Activated CD8-positive, alpha-beta T cell treated with anti-CD3 and anti-CD28 coated beads, Interleukin-2, amount 10 ng/mL, durations not matched to agents 7 days and 5 days (primary cell): ENCODE results near the gene ZFR. TPM values are rescaled to one million over a fixed set of nuclear protein-coding genes. Genes with fewer than 3 reads are reported as not detected.
"Not testable (repeated sequence)": the region's sequence is repeated elsewhere in the genome, so short reads cannot be mapped to it uniquely, and the experiment has no call there.

Source experiments
- ATAC-seq: fragments of 150-1000 bp; cut with Tn5 transposase; one replicate; pipeline ENCODE4 v1.10.0; 2021; ENCODE audit warnings: moderate library complexity
- CTCF ChIA-PET: fragments of 350-600 bp; sonication (Branson Sonifier 250); formaldehyde crosslinking; loops from one replicate; lab custom pipeline; 2021; ENCODE audit warnings: antibody characterized with exemption; lab: Charles Lee
- POLR2A ChIA-PET: fragments of 350-600 bp; sonication (Branson Sonifier 250); formaldehyde crosslinking; loops from one replicate; lab custom pipeline; 2021; ENCODE audit warnings: antibody characterized with exemption; lab: Charles Lee
- DNase-seq: peaks from one replicate; pipeline ENCODE4 v3.0.0-alpha.2; 2020
- H3K27ac Mint-ChIP-seq: one replicate; pipeline ENCODE4 v1.8.0; 2021; ENCODE audit warnings: mild to moderate bottlenecking, mixed read lengths
- H3K27me3 Mint-ChIP-seq: one replicate; pipeline ENCODE4 v1.8.0; 2021; ENCODE audit warnings: low read depth, mixed read lengths
- H3K36me3 Mint-ChIP-seq: one replicate; pipeline ENCODE4 v1.8.0; 2021; ENCODE audit warnings: low read depth, mixed read lengths
- H3K4me1 Mint-ChIP-seq: one replicate; pipeline ENCODE4 v1.8.0; 2021; ENCODE audit warnings: low read depth, mixed read lengths
- H3K4me3 Mint-ChIP-seq: one replicate; pipeline ENCODE4 v1.8.0; 2021; ENCODE audit warnings: mild to moderate bottlenecking, mixed read lengths
- H3K9me3 Mint-ChIP-seq: one replicate; pipeline ENCODE4 v1.8.0; 2022; ENCODE audit warnings: mixed read lengths; ENCODE audit not compliant: insufficient read depth
- total RNA-seq, 2 experiments: library from RNA; stranded (reverse); gene quantifications; one replicate each; pipeline ENCODE4 v1.2.3, GENCODE V29; 2021

The ZFR gene
- total RNA-seq, 2 experiments from 2014 or later = 46.3 to 48.7 TPM

GRCh38 chr5:32383586-32383985 lies 61.0 kb downstream of the ZFR start:
- no peaks in the 10 kb centered on the region for H3K4me1 Mint-ChIP-seq

GRCh38 chr5:32383065-32383464 lies 61.5 kb downstream of the ZFR start:
- Mint-ChIP-seq H3K27me3 (no peaks in the 10 kb centered on the region), H3K27ac (no peak overlapping the region), H3K4me1 (no peaks in the 10 kb centered on the region), H3K36me3 (peaks cover 48% of the 10 kb centered on the region), H3K4me3 (no peak overlapping the region), H3K9me3 (no peaks in the 10 kb centered on the region)
- ATAC-seq (no peak), DNase-seq (no peak)
- ChIA-PET POLR2A (no interaction called here), CTCF (interaction anchor here (0.8 to 1.8 kb wide), 3 partner anchors 24 to 31 kb away, joined by 3 to 4 read pairs (median 4); no protein-coding TSS in a partner anchor)

More at GRCh38 chr5:32383586-32383985, 61.0 kb downstream of the ZFR start:
- POLR2A ChIA-PET = no interaction called here
- Mint-ChIP-seq H3K4me3 (no peak overlapping the region), H3K36me3 (peaks cover 48% of the 10 kb centered on the region), H3K27ac (no peak overlapping the region), H3K9me3 (no peaks in the 10 kb centered on the region), H3K27me3 (no peaks in the 10 kb centered on the region)
- no peak for ATAC-seq
- CTCF ChIA-PET = interaction anchor here (0.8 to 1.8 kb wide), 4 partner anchors 23 to 152 kb away, joined by 3 to 4 read pairs (median 4); no protein-coding TSS in a partner anchor
- no peak for DNase-seq

GRCh38 chr5:32379421-32379820 lies 65.1 kb downstream of the ZFR start:
- no peak overlapping the region for H3K4me3 Mint-ChIP-seq
- H3K36me3 Mint-ChIP-seq = peaks cover 48% of the 10 kb centered on the region
- ATAC-seq = no peak
- no peaks in the 10 kb centered on the region for H3K9me3 Mint-ChIP-seq
- DNase-seq = no peak
- H3K27me3 Mint-ChIP-seq = no peaks in the 10 kb centered on the region
- POLR2A ChIA-PET = no interaction called here
- CTCF ChIA-PET = interaction anchor here (1.0 to 1.5 kb wide), 2 partner anchors 12 to 147 kb away, joined by 3 to 6 read pairs; no protein-coding TSS in a partner anchor
- no peak overlapping the region for H3K27ac Mint-ChIP-seq
- H3K4me1 Mint-ChIP-seq = no peaks in the 10 kb centered on the region

- ChIA-PET POLR2A (no interaction called here), CTCF (interaction anchor here (1.0 to 1.5 kb wide), 2 partner anchors 11 to 147 kb away, joined by 3 to 6 read pairs; no protein-coding TSS in a partner anchor)
- Mint-ChIP-seq H3K4me3 (no peak overlapping the region), H3K36me3 (peaks cover 48% of the 10 kb centered on the region), H3K4me1 (no peaks in the 10 kb centered on the region), H3K27me3 (no peaks in the 10 kb centered on the region), H3K9me3 (no peaks in the 10 kb centered on the region), H3K27ac (no peak overlapping the region)
- ATAC-seq (no peak), DNase-seq (no peak)
These were observed 65.6 kb downstream of the ZFR start for GRCh38 chr5:32378966-32379365.

GRCh38 chr5:32369542-32370155 lies 74.9 kb downstream of the ZFR start:
- H3K36me3 Mint-ChIP-seq = peaks cover 46% of the 10 kb centered on the region
- no peaks in the 10 kb centered on the region for H3K4me1 Mint-ChIP-seq
- DNase-seq (no peak), ATAC-seq (no peak)
- H3K27ac Mint-ChIP-seq = no peak overlapping the region
- no peaks in the 10 kb centered on the region for H3K9me3 Mint-ChIP-seq
- H3K27me3 Mint-ChIP-seq = no peaks in the 10 kb centered on the region
- ChIA-PET CTCF (no interaction called here), POLR2A (no interaction called here)
- H3K4me3 Mint-ChIP-seq = no peak overlapping the region

- POLR2A ChIA-PET = no interaction called here
- no peaks in the 10 kb centered on the region for H3K27me3 Mint-ChIP-seq
- no peaks in the 10 kb centered on the region for H3K9me3 Mint-ChIP-seq
- no peak overlapping the region for H3K27ac Mint-ChIP-seq
- H3K4me1 Mint-ChIP-seq = no peaks in the 10 kb centered on the region
- CTCF ChIA-PET = no interaction called here
- H3K36me3 Mint-ChIP-seq = peaks cover 44% of the 10 kb centered on the region
- no peak for ATAC-seq
- H3K4me3 Mint-ChIP-seq = no peak overlapping the region
- no peak for DNase-seq
These were observed 75.5 kb downstream of the ZFR start for GRCh38 chr5:32369032-32369431.

- H3K9me3 Mint-ChIP-seq, ATAC-seq, H3K4me1 Mint-ChIP-seq, POLR2A ChIA-PET, DNase-seq, H3K4me3 Mint-ChIP-seq, H3K27ac Mint-ChIP-seq, H3K27me3 Mint-ChIP-seq: not testable (repeated sequence)
- H3K36me3 Mint-ChIP-seq = peaks cover 39% of the 10 kb centered on the region
- CTCF ChIA-PET = interaction anchor here (1.0 kb wide), 2 partner anchors 12 to 123 kb away, joined by 3 read pairs; no protein-coding TSS in a partner anchor
These were observed 77.3 kb downstream of the ZFR start for GRCh38 chr5:32367271-32367670.

- H3K9me3 Mint-ChIP-seq = no peaks in the 10 kb centered on the region
- peaks cover 31% of the 10 kb centered on the region for H3K36me3 Mint-ChIP-seq
- ChIA-PET POLR2A (no interaction called here), CTCF (interaction anchor here (0.6 to 1.3 kb wide), 2 partner anchors 36 to 160 kb away, joined by 3 to 4 read pairs; no protein-coding TSS in a partner anchor)
- no peak overlapping the region for H3K4me3 Mint-ChIP-seq
- DNase-seq (no peak), ATAC-seq (no peak)
- H3K27me3 Mint-ChIP-seq = no peaks in the 10 kb centered on the region
- H3K27ac Mint-ChIP-seq = no peak overlapping the region
- no peaks in the 10 kb centered on the region for H3K4me1 Mint-ChIP-seq
These were observed 78.9 kb downstream of the ZFR start for GRCh38 chr5:32365623-32366022.

GRCh38 chr5:32363030-32363429 lies 81.5 kb downstream of the ZFR start:
- Mint-ChIP-seq H3K9me3 (no peaks in the 10 kb centered on the region), H3K4me1 (no peaks in the 10 kb centered on the region), H3K27ac (peak overlapping the region; percentile 30), H3K36me3 (peaks cover 39% of the 10 kb centered on the region), H3K4me3 (no peak overlapping the region), H3K27me3 (no peaks in the 10 kb centered on the region)
- CTCF ChIA-PET = no interaction called here
- no peak for ATAC-seq
- POLR2A ChIA-PET = no interaction called here
- no peak for DNase-seq

- Mint-ChIP-seq H3K4me1 (no peaks in the 10 kb centered on the region), H3K9me3 (no peaks in the 10 kb centered on the region)
These were observed 82.0 kb downstream of the ZFR start for GRCh38 chr5:32362527-32362926.

GRCh38 chr5:32360906-32361305 lies 83.6 kb downstream of the ZFR start:
- Mint-ChIP-seq H3K36me3 (peaks cover 43% of the 10 kb centered on the region), H3K27ac (no peak overlapping the region), H3K27me3 (no peaks in the 10 kb centered on the region), H3K4me3 (no peak overlapping the region), H3K9me3 (no peaks in the 10 kb centered on the region), H3K4me1 (no peaks in the 10 kb centered on the region)
- POLR2A ChIA-PET = no interaction called here
- CTCF ChIA-PET = no interaction called here
- ATAC-seq (no peak), DNase-seq (no peak)

More at GRCh38 chr5:32362527-32362926, 82.0 kb downstream of the ZFR start:
- Mint-ChIP-seq H3K27ac (no peak overlapping the region), H3K4me3 (no peak overlapping the region), H3K27me3 (no peaks in the 10 kb centered on the region), H3K36me3 (peaks cover 38% of the 10 kb centered on the region)
- DNase-seq (no peak), ATAC-seq (no peak)
- CTCF ChIA-PET = no interaction called here
- POLR2A ChIA-PET = no interaction called here

- ChIA-PET CTCF (no interaction called here), POLR2A (no interaction called here)
- Mint-ChIP-seq H3K27ac (no peak overlapping the region), H3K4me3 (no peak overlapping the region), H3K4me1 (no peaks in the 10 kb centered on the region), H3K27me3 (no peaks in the 10 kb centered on the region), H3K36me3 (peaks cover 53% of the 10 kb centered on the region), H3K9me3 (no peaks in the 10 kb centered on the region)
- DNase-seq = no peak
- ATAC-seq = no peak
These were observed 85.9 kb downstream of the ZFR start for GRCh38 chr5:32358611-32359010.
